ENCODE results near the gene CCDC177.

DNA sequence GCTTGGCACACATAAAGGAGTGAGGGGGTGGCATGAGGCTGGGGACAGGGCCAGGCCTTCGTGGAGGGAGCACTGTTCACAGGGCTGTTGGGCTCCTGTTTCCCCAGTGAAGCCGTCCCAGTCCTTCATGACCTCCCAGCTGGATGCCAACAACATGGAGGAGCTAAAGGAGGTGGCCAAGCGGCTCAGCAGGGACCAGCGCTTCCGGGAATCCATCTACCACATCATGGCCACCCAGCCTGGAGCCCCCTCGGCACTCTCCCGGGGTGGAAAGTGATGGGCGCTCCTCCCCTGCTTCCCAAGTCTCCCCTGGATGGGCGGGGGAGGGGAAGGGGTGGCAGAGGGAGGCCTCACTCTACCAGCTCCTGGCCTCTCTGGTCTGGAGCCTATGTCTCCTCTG, 46.5 kb downstream of the CCDC177 start:
- TF ChIP-seq, protein P1, sequence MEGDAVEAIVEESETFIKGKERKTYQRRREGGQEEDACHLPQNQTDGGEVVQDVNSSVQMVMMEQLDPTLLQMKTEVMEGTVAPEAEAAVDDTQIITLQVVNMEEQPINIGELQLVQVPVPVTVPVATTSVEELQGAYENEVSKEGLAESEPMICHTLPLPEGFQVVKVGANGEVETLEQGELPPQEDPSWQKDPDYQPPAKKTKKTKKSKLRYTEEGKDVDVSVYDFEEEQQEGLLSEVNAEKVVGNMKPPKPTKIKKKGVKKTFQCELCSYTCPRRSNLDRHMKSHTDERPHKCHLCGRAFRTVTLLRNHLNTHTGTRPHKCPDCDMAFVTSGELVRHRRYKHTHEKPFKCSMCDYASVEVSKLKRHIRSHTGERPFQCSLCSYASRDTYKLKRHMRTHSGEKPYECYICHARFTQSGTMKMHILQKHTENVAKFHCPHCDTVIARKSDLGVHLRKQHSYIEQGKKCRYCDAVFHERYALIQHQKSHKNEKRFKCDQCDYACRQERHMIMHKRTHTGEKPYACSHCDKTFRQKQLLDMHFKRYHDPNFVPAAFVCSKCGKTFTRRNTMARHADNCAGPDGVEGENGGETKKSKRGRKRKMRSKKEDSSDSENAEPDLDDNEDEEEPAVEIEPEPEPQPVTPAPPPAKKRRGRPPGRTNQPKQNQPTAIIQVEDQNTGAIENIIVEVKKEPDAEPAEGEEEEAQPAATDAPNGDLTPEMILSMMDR (IDR thresholded peaks at IDR 0.05) = no peak
- TF ChIP-seq POLR2AphosphoS5 (IDR thresholded peaks at IDR 0.05) = no peak
- no peak for TF ChIP-seq POLR2A (IDR thresholded peaks at IDR 0.05)

Data from breast epithelium (tissue), 3 donors.